Stomach (tissue), 9 donors: ENCODE data around the gene MED12L. TPM values are rescaled to one million over a fixed set of nuclear protein-coding genes. Genes with fewer than 3 reads are reported as not detected.
A peak's percentile ranks its signal among the peaks of the same experiment; 100 is the strongest.

Source experiments
- DNase-seq, 2 donors: peaks; one replicate each; pipeline versions ENCODE4 v3.0.0 to v3.0.0-alpha.2; 2013 to 2019
- H3K27ac ChIP-seq, 5 donors: fragments of 200-600 bp in 4 of 5; sonication (generic) in 4 of 5; one replicate each; pipeline ENCODE4 v1.5.1; 2013 to 2019; ENCODE audit warnings: mild to moderate bottlenecking in 1 of 5, moderate library complexity in 1 of 5
- H3K27me3 ChIP-seq, 3 donors: fragments of 200-600 bp; sonication (generic); one replicate each; pipeline ENCODE4 v1.5.1; 2017 to 2019; ENCODE audit warnings: mixed run types in 1 of 3
- H3K36me3 ChIP-seq, 4 donors: fragments of 200-600 bp; sonication (generic); 1 replicate in 3 of 4; 2 replicates in 1 of 4; pipeline ENCODE4 v1.5.1; 2016 to 2019
- H3K4me1 ChIP-seq, 4 donors: fragments of 200-600 bp; sonication (generic); one replicate each; pipeline ENCODE4 v1.5.1; 2016 to 2019
- H3K4me3 ChIP-seq, 4 donors: fragments of 200-600 bp; sonication (generic) in 3 of 4; one replicate each; pipeline ENCODE4 v1.5.1; 2016 to 2019; ENCODE audit warnings: mild to moderate bottlenecking in 1 of 4
- H3K9me3 ChIP-seq, 4 donors: fragments of 200-600 bp; sonication (generic); one replicate each; pipeline ENCODE4 v1.5.1; 2016 to 2019
- EP300 ChIP-seq: sonication (generic); formaldehyde crosslinking; IDR thresholded peaks from one replicate; pipeline ENCODE4 v1.6.1; 2017; ENCODE audit warnings: antibody characterized with exemption
- POLR2A ChIP-seq, 4 donors: fragments of 450-650 bp; IDR thresholded peaks; one replicate each; pipeline ENCODE4 v1.6.1; 2016; ENCODE audit warnings: antibody characterized with exemption in 4 of 4, control low read depth in 2 of 4, mild to moderate bottlenecking in 1 of 4, moderate library complexity in 1 of 4
- POLR2AphosphoS5 ChIP-seq, 3 donors: sonication (generic); formaldehyde crosslinking; IDR thresholded peaks; one replicate each; pipeline ENCODE4 v1.6.1; 2016; ENCODE audit warnings: antibody characterized with exemption in 3 of 3
- WGBS, 5 donors: extraction: QIAGEN DNeasy Blood & Tissue Kit in 3 of 5; methylation state at CpG; one replicate each; pipeline versions ENCODE4 v1.1.5 to v1.1.7; 2013 to 2018; 5-methylcytosine and 5-hydroxymethylcytosine counted together
- intact Hi-C: fragments of 100-400 bp; cut with DNase I; formaldehyde crosslinking; loops from one replicate; pipeline ENCODE4 v1.15.1; 2023; ENCODE audit warnings: low total_unique reads
- polyA plus RNA-seq, 3 donors: library from polyadenylated mRNA; stranded (reverse); fragments of 200-250 nt; gene quantifications; one replicate each; pipeline ENCODE4 v1.2.3, GENCODE V29; 2013
- total RNA-seq, 5 donors: library from RNA; depleted of rRNA; stranded (reverse); fragments of >200 nt; gene quantifications; one replicate each; pipeline versions ENCODE4 v1.1.0 to v1.2.3, GENCODE V29; 2014 to 2016
- TF ChIP-seq, protein P1 (sequence below), 7 experiments: fragments of 450-650 bp in 4 of 7; fragments of 200-600 bp in 3 of 7; sonication (generic) in 3 of 7; IDR thresholded peaks; one replicate each; pipeline ENCODE4 v1.5.1; 2016 to 2019; ENCODE audit warnings: antibody characterized with exemption in 7 of 7, control low read depth in 2 of 7, mild to moderate bottlenecking in 1 of 7
- donor health status: healthy with polysubstance abuse.
- donor health status: Bipolar disorder and iron deficiency.
- donor health status: healthy.

The MED12L gene
- total and polyA plus RNA-seq, 8 donors: 0.06 to 2.9 (median 0.36) TPM; not detected in 2

DNA sequence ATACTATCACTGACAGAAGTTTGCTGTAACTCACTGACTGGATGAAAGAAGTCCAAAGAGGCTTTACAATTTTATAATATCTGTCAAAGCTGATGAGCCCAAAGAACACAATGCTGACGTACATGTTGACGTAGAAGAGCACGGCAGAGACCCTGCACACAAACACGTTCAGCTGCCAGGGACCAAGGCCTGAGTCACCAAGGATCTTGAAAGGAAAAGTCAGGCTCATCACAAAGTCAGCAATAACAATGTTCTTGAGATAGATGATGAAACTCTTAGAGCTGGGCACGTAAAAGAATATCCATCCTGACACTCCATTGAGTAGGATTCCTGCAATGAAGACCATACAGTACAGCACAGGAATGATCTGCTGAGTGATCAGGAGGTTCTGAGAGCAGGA, 128.4 kb downstream of the MED12L start:
- no peaks in the 10 kb centered on the region for H3K9me3 ChIP-seq
- intact Hi-C loops: no loop called here
- H3K4me1 ChIP-seq: peaks cover 0 to 22% (median 7%) of the 10 kb centered on the region in 4 donors
- no peak overlapping the region for H3K27ac ChIP-seq
- no peaks in the 10 kb centered on the region for H3K27me3 ChIP-seq
- DNase-seq: no peak
- WGBS, 5 donors: 81 to 95% (median 90%) methylated on average over 5 of the region's 5 CpGs
- H3K36me3 ChIP-seq: no peaks in the 10 kb centered on the region
- H3K4me3 ChIP-seq: no peak overlapping the region
- no peak for TF ChIP-seq POLR2A (IDR thresholded peaks at IDR 0.05)
- TF ChIP-seq, protein P1, sequence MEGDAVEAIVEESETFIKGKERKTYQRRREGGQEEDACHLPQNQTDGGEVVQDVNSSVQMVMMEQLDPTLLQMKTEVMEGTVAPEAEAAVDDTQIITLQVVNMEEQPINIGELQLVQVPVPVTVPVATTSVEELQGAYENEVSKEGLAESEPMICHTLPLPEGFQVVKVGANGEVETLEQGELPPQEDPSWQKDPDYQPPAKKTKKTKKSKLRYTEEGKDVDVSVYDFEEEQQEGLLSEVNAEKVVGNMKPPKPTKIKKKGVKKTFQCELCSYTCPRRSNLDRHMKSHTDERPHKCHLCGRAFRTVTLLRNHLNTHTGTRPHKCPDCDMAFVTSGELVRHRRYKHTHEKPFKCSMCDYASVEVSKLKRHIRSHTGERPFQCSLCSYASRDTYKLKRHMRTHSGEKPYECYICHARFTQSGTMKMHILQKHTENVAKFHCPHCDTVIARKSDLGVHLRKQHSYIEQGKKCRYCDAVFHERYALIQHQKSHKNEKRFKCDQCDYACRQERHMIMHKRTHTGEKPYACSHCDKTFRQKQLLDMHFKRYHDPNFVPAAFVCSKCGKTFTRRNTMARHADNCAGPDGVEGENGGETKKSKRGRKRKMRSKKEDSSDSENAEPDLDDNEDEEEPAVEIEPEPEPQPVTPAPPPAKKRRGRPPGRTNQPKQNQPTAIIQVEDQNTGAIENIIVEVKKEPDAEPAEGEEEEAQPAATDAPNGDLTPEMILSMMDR (IDR thresholded peaks at IDR 0.05): no peak

DNA sequence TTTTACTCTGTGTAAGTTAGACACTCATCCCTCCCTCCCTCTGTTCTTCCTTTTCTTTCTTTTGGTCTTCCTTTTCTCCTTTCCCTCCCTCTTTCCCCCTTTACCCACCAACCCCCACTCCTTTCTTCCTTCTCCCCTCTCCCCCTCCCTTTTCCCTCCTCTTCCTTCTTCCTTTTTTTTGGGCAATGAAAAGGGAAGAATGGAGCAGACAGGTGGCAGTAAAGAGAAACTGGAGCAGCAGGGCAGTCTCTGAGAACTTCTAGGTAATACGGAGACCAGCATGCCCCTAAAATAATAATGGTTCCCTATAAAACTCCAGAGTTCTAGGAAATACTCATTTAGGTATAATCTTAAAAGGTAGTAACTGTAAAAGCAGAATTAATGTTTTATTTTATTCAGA, 129.0 kb downstream of the MED12L start:
- DNase-seq: no peak
- H3K27ac ChIP-seq: no peak overlapping the region
- WGBS, 5 donors: 52 to 78% (median 73%) methylated on average over 1 of the region's 1 CpG
- intact Hi-C loops: no loop called here
- H3K4me3 ChIP-seq: no peak overlapping the region
- H3K4me1 ChIP-seq: peaks cover 0 to 22% (median 7%) of the 10 kb centered on the region in 4 donors
- no peaks in the 10 kb centered on the region for H3K9me3 ChIP-seq
- TF ChIP-seq EP300 (no peak), POLR2AphosphoS5 (IDR thresholded peaks at IDR 0.05) (no peak), POLR2A (IDR thresholded peaks at IDR 0.05) (no peak)
- TF ChIP-seq, protein P1 (IDR thresholded peaks at IDR 0.05): no peak
- H3K36me3 ChIP-seq: no peaks in the 10 kb centered on the region
- H3K27me3 ChIP-seq: no peaks in the 10 kb centered on the region

DNA sequence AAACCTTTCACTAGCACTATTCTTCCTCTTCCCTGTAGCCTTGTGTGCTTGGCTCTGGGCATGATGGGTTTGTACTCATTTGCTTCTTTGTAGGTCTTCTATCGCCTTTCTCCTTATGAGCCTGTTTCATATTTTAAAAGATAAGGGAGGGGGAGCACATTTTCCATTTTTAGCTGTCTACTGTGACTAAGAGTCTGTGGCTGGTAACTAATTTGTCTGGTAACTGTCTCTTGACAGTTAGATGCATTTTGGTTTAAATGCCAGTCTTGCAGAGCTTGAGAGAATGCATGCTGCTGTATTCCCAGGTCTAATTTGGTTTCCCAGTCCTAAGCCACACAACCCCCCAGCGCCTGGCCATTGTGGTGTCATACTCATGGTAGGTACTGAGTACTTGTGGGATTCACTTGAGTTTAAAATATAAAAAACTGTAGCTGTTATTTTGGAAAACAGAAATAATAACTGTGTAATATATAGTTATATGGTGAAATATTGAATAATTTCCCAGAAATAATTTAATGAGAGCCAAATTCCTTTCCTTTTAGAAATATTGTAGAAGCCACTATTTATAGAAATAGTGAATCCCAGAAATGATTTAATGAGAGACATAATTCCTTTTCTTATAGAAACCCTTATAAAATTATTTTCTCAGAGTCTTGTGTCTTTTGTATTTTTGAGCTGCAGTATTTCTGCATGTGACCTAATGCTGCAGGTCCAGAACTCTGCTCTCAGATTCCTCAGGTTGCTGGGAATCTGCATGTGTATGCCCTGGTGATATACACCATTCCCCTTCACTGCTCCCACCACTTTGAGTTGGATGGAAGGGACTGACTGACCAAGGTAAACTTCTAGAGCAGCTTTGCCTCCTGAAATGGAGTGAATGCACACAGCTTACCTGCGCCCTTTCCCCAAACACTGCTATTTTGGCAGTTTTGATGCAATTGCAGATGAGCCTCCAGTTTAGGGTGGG, 131.5 kb downstream of the MED12L start:
- WGBS, 5 donors: 81 to 91% (median 90%) methylated on average over 3 of the region's 3 CpGs
- TF ChIP-seq POLR2A (IDR thresholded peaks at IDR 0.05): no peak
- no peak for TF ChIP-seq EP300
- no peak for TF ChIP-seq POLR2AphosphoS5 (IDR thresholded peaks at IDR 0.05)
- TF ChIP-seq, protein P1 (IDR thresholded peaks at IDR 0.05): no peak
- no peaks in the 10 kb centered on the region for H3K27me3 ChIP-seq
- H3K9me3 ChIP-seq: no peaks in the 10 kb centered on the region
- H3K27ac ChIP-seq: no peak overlapping the region
- DNase-seq: peak in 1 of 2 donors; percentile 22
- peaks cover 0 to 11% (median 3%) of the 10 kb centered on the region in 4 donors for H3K4me1 ChIP-seq
- no peaks in the 10 kb centered on the region for H3K36me3 ChIP-seq
- H3K4me3 ChIP-seq: no peak overlapping the region
- intact Hi-C loops: no loop called here

DNA sequence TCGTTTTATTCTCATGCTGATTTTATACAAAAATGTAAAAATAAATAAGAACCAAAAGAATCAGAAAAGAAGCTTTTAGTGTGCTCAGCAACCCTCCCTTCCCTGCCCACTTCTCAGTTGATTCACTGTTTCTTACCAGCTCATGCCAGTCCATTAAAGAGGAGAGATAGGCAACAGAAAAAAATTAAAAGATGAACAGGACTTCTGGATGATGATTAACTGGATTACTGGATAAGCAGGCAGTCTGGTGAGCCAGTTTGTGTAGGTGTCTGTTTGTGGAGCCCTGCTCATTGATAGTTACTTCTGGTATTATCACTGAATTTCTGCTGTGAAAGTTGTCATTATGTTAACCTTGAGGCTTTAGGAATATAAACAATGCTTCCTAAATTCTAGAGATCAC, 132.7 kb downstream of the MED12L start:
- no peak overlapping the region for H3K27ac ChIP-seq
- no peak overlapping the region for H3K4me3 ChIP-seq
- no peaks in the 10 kb centered on the region for H3K27me3 ChIP-seq
- WGBS, 5 donors: 55 to 66% (median 57%) methylated on average over 1 of the region's 1 CpG
- no peaks in the 10 kb centered on the region for H3K9me3 ChIP-seq
- no peak for DNase-seq
- TF ChIP-seq, protein P1 (IDR thresholded peaks at IDR 0.05): no peak
- no peak for TF ChIP-seq EP300
- no peak for TF ChIP-seq POLR2A (IDR thresholded peaks at IDR 0.05)
- no peak for TF ChIP-seq POLR2AphosphoS5 (IDR thresholded peaks at IDR 0.05)
- H3K36me3 ChIP-seq: no peaks in the 10 kb centered on the region
- intact Hi-C loops: no loop called here
- H3K4me1 ChIP-seq: peaks cover 0 to 11% (median 3%) of the 10 kb centered on the region in 4 donors
